ENCODE results near the gene VSIG8.
A peak's percentile ranks its signal among the peaks of the same experiment; 100 is the strongest.
"Not testable (repeated sequence)": the region's sequence is repeated elsewhere in the genome, so short reads cannot be mapped to it uniquely, and the experiment has no call there.

Gene VSIG8

GRCh38 chr1:159862557-159862956 is at the start of gene VSIG8:
Gene VSIG8, minus strand, starts transcription at chr1:159862657. Its CDS starts 136 bp downstream, at chr1:159862521.
- H3K36me3 ChIP-seq (ENCODE audit: control insufficient read depth, low read depth, low read length) = no peaks in the 10 kb centered on the region
- no peak within 1 kb of the TSS for H3K4me3 ChIP-seq (ENCODE audit: low read length)
- no peaks in the 10 kb centered on the region for H3K9me3 ChIP-seq (ENCODE audit: control insufficient read depth, low read depth, low read length)
- H3K4me1 ChIP-seq (ENCODE audit: control insufficient read depth, low read depth, low read length) = no peaks in the 10 kb centered on the region
- H3K27ac ChIP-seq (ENCODE audit: low read length) = no peak within 1 kb of the TSS
- no peaks in the 10 kb centered on the region for H3K27me3 ChIP-seq (ENCODE audit: control insufficient read depth, insufficient read depth, low read length)
- H3K9ac ChIP-seq (ENCODE audit: low read length) = no peak within 1 kb of the TSS

- no peaks in the 10 kb centered on the region for H3K27me3 ChIP-seq (ENCODE audit: control insufficient read depth, insufficient read depth, low read length)
- H3K4me3 ChIP-seq (ENCODE audit: low read length) = no peak overlapping the region
- H3K36me3 ChIP-seq (ENCODE audit: control insufficient read depth, low read depth, low read length) = no peaks in the 10 kb centered on the region
- H3K4me1 ChIP-seq (ENCODE audit: control insufficient read depth, low read depth, low read length) = peaks cover 43% of the 10 kb centered on the region
- no peaks in the 10 kb centered on the region for H3K9me3 ChIP-seq (ENCODE audit: control insufficient read depth, low read depth, low read length)
- H3K27ac ChIP-seq (ENCODE audit: low read length) = no peak overlapping the region
- no peak overlapping the region for H3K9ac ChIP-seq (ENCODE audit: low read length)
Observed at GRCh38 chr1:159911326-159912070, 49.0 kb upstream of the VSIG8 start.

GRCh38 chr1:159908031-159908940 is 45.8 kb upstream of the VSIG8 start:
- Histone ChIP-seq H3K9me3 (ENCODE audit: control insufficient read depth, low read depth, low read length) (no peaks in the 10 kb centered on the region), H3K27me3 (ENCODE audit: control insufficient read depth, insufficient read depth, low read length) (no peaks in the 10 kb centered on the region), H3K36me3 (ENCODE audit: control insufficient read depth, low read depth, low read length) (no peaks in the 10 kb centered on the region), H3K4me1 (ENCODE audit: control insufficient read depth, low read depth, low read length) (peaks cover 16% of the 10 kb centered on the region), H3K9ac (ENCODE audit: low read length) (no peak overlapping the region), H3K4me3 (ENCODE audit: low read length) (no peak overlapping the region), H3K27ac (ENCODE audit: low read length) (no peak overlapping the region)

- Histone ChIP-seq H3K4me1 (ENCODE audit: control insufficient read depth, low read depth, low read length) (peaks cover 14% of the 10 kb centered on the region), H3K36me3 (ENCODE audit: control insufficient read depth, low read depth, low read length) (no peaks in the 10 kb centered on the region)
Observed at GRCh38 chr1:159906960-159907359, 44.5 kb upstream of the VSIG8 start.

GRCh38 chr1:159904036-159904435 is 41.6 kb upstream of the VSIG8 start:
- H3K4me1 ChIP-seq (ENCODE audit: control insufficient read depth, low read depth, low read length); H3K36me3 ChIP-seq (ENCODE audit: control insufficient read depth, low read depth, low read length); H3K9me3 ChIP-seq (ENCODE audit: control insufficient read depth, low read depth, low read length); H3K27ac ChIP-seq (ENCODE audit: low read length); H3K4me3 ChIP-seq (ENCODE audit: low read length); H3K9ac ChIP-seq (ENCODE audit: low read length): not testable (repeated sequence)
- peaks cover 13% of the 10 kb centered on the region for H3K27me3 ChIP-seq (ENCODE audit: control insufficient read depth, insufficient read depth, low read length)

More at GRCh38 chr1:159906960-159907359, 44.5 kb upstream of the VSIG8 start:
- no peak overlapping the region for H3K4me3 ChIP-seq (ENCODE audit: low read length)
- no peak overlapping the region for H3K9ac ChIP-seq (ENCODE audit: low read length)
- H3K27me3 ChIP-seq (ENCODE audit: control insufficient read depth, insufficient read depth, low read length) = no peaks in the 10 kb centered on the region
- H3K9me3 ChIP-seq (ENCODE audit: control insufficient read depth, low read depth, low read length) = no peaks in the 10 kb centered on the region
- no peak overlapping the region for H3K27ac ChIP-seq (ENCODE audit: low read length)

- Histone ChIP-seq H3K4me1 (ENCODE audit: control insufficient read depth, low read depth, low read length) (peaks cover 9% of the 10 kb centered on the region), H3K9me3 (ENCODE audit: control insufficient read depth, low read depth, low read length) (no peaks in the 10 kb centered on the region), H3K27ac (ENCODE audit: low read length) (no peak overlapping the region), H3K27me3 (ENCODE audit: control insufficient read depth, insufficient read depth, low read length) (peaks cover 13% of the 10 kb centered on the region), H3K4me3 (ENCODE audit: low read length) (no peak overlapping the region), H3K9ac (ENCODE audit: low read length) (no peak overlapping the region), H3K36me3 (ENCODE audit: control insufficient read depth, low read depth, low read length) (no peaks in the 10 kb centered on the region)
Observed at GRCh38 chr1:159902541-159902940, 40.1 kb upstream of the VSIG8 start.

- Histone ChIP-seq H3K9me3 (ENCODE audit: control insufficient read depth, low read depth, low read length) (no peaks in the 10 kb centered on the region), H3K4me1 (ENCODE audit: control insufficient read depth, low read depth, low read length) (peaks cover 9% of the 10 kb centered on the region), H3K36me3 (ENCODE audit: control insufficient read depth, low read depth, low read length) (no peaks in the 10 kb centered on the region), H3K9ac (ENCODE audit: low read length) (peak overlapping the region; percentile 42), H3K27me3 (ENCODE audit: control insufficient read depth, insufficient read depth, low read length) (peaks cover 13% of the 10 kb centered on the region), H3K4me3 (ENCODE audit: low read length) (peak overlapping the region; percentile 61), H3K27ac (ENCODE audit: low read length) (no peak overlapping the region)
Observed at GRCh38 chr1:159900755-159901360, 38.4 kb upstream of the VSIG8 start.

- Histone ChIP-seq H3K4me1 (ENCODE audit: control insufficient read depth, low read depth, low read length) (peaks cover 9% of the 10 kb centered on the region), H3K9ac (ENCODE audit: low read length) (peak within 1 kb of the TSS; percentile 48), H3K4me3 (ENCODE audit: low read length) (peak within 1 kb of the TSS; percentile 61), H3K9me3 (ENCODE audit: control insufficient read depth, low read depth, low read length) (no peaks in the 10 kb centered on the region), H3K27ac (ENCODE audit: low read length) (no peak within 1 kb of the TSS), H3K27me3 (ENCODE audit: control insufficient read depth, insufficient read depth, low read length) (peaks cover 13% of the 10 kb centered on the region), H3K36me3 (ENCODE audit: control insufficient read depth, low read depth, low read length) (no peaks in the 10 kb centered on the region)
Observed at GRCh38 chr1:159900086-159900680, 37.7 kb upstream of the VSIG8 start, which contains the start of gene CFAP45. Gene CFAP45, minus strand, starts transcription at chr1:159900165. Its CDS starts 67 bp downstream, at chr1:159900098.

- peaks cover 13% of the 10 kb centered on the region for H3K27me3 ChIP-seq (ENCODE audit: control insufficient read depth, insufficient read depth, low read length)
- not testable (repeated sequence) for H3K27ac ChIP-seq (ENCODE audit: low read length); H3K9me3 ChIP-seq (ENCODE audit: control insufficient read depth, low read depth, low read length); H3K4me3 ChIP-seq (ENCODE audit: low read length); H3K4me1 ChIP-seq (ENCODE audit: control insufficient read depth, low read depth, low read length); H3K36me3 ChIP-seq (ENCODE audit: control insufficient read depth, low read depth, low read length)
- peak overlapping the region; percentile 48 for H3K9ac ChIP-seq (ENCODE audit: low read length)
Observed at GRCh38 chr1:159899634-159900033, 37.2 kb upstream of the VSIG8 start.

GRCh38 chr1:159898527-159898926 is 36.1 kb upstream of the VSIG8 start:
- Histone ChIP-seq H3K9ac (ENCODE audit: low read length) (no peak overlapping the region), H3K4me1 (ENCODE audit: control insufficient read depth, low read depth, low read length) (peaks cover 9% of the 10 kb centered on the region), H3K4me3 (ENCODE audit: low read length) (no peak overlapping the region), H3K27ac (ENCODE audit: low read length) (no peak overlapping the region), H3K9me3 (ENCODE audit: control insufficient read depth, low read depth, low read length) (no peaks in the 10 kb centered on the region), H3K27me3 (ENCODE audit: control insufficient read depth, insufficient read depth, low read length) (peaks cover 13% of the 10 kb centered on the region), H3K36me3 (ENCODE audit: control insufficient read depth, low read depth, low read length) (no peaks in the 10 kb centered on the region)

GRCh38 chr1:159897962-159898361 is 35.5 kb upstream of the VSIG8 start:
- no peaks in the 10 kb centered on the region for H3K36me3 ChIP-seq (ENCODE audit: control insufficient read depth, low read depth, low read length)
- H3K4me3 ChIP-seq (ENCODE audit: low read length) = no peak overlapping the region
- H3K27me3 ChIP-seq (ENCODE audit: control insufficient read depth, insufficient read depth, low read length) = peaks cover 13% of the 10 kb centered on the region
- no peak overlapping the region for H3K9ac ChIP-seq (ENCODE audit: low read length)
- H3K9me3 ChIP-seq (ENCODE audit: control insufficient read depth, low read depth, low read length) = no peaks in the 10 kb centered on the region
- peaks cover 9% of the 10 kb centered on the region for H3K4me1 ChIP-seq (ENCODE audit: control insufficient read depth, low read depth, low read length)
- H3K27ac ChIP-seq (ENCODE audit: low read length) = no peak overlapping the region
